GM18511 (cell line): ENCODE results near the gene MMP25.
"Not testable (repeated sequence)": the region's sequence is repeated elsewhere in the genome, so short reads cannot be mapped to it uniquely, and the experiment has no call there.

Experiments
- ATAC-seq: cut with Tn5 transposase; IDR thresholded peaks from one replicate; pipeline ENCODE4 v1.9.1; 2021; ENCODE audit warnings: mild to moderate bottlenecking, moderate library complexity; ENCODE audit not compliant: unreplicated experiment

Gene MMP25

GRCh38 chr16:3028716-3029319, 17.5 kb upstream of the MMP25 start:
- ATAC-seq: no peak

GRCh38 chr16:3029491-3030221, 16.7 kb upstream of the MMP25 start:
- no peak for ATAC-seq

GRCh38 chr16:3030222-3031212, 15.8 kb upstream of the MMP25 start:
- no peak for ATAC-seq

- no peak for ATAC-seq
Measured at GRCh38 chr16:3032624-3033023, 13.7 kb upstream of the MMP25 start.

- ATAC-seq: no peak
Measured at GRCh38 chr16:3035289-3035971, 10.9 kb upstream of the MMP25 start.

- no peak for ATAC-seq
Measured at GRCh38 chr16:3035972-3036725, 10.2 kb upstream of the MMP25 start.

GRCh38 chr16:3036726-3037315, 9.5 kb upstream of the MMP25 start, which contains the start of gene BICDL2:
Gene BICDL2 (minus strand): TSS chr16:3036944. CDS start chr16:3035496, 1,448 bp downstream.
- no peak for ATAC-seq

- ATAC-seq: no peak
Measured at GRCh38 chr16:3038256-3038655, 8.1 kb upstream of the MMP25 start.

- ATAC-seq: no peak
Measured at GRCh38 chr16:3038896-3039295, 7.5 kb upstream of the MMP25 start.

- ATAC-seq: no peak
Measured at GRCh38 chr16:3042376-3042775, 4.0 kb upstream of the MMP25 start.

- ATAC-seq: no peak
Measured at GRCh38 chr16:3044708-3045107, 1.7 kb upstream of the MMP25 start.

- ATAC-seq: no peak
Measured at GRCh38 chr16:3046641-3047386, 453 bp downstream of the MMP25 start.

- no peak for ATAC-seq
Measured at GRCh38 chr16:3047387-3047720, 993 bp downstream of the MMP25 start.

GRCh38 chr16:3049921-3050481, 3.6 kb downstream of the MMP25 start:
- ATAC-seq: no peak

GRCh38 chr16:3050487-3050886, 4.1 kb downstream of the MMP25 start:
- no peak for ATAC-seq

- no peak for ATAC-seq
Measured at GRCh38 chr16:3051009-3051408, 4.6 kb downstream of the MMP25 start.

- no peak for ATAC-seq
Measured at GRCh38 chr16:3051494-3051893, 5.1 kb downstream of the MMP25 start.

GRCh38 chr16:3052571-3053329, 6.4 kb downstream of the MMP25 start:
- ATAC-seq: not testable (repeated sequence)
